GM12874 (cell line): ENCODE measurements around the gene GALNT4.
A peak's percentile ranks its signal among the peaks of the same experiment; 100 is the strongest.

Experiments
- TF ChIP-seq, protein P1 (sequence below): IDR thresholded peaks from 2 replicates; pipeline ENCODE4 v1.5.1; 2011; ENCODE audit warnings: low read depth, mild to moderate bottlenecking, control low read depth, low read length, moderate library complexity; ENCODE audit not compliant: insufficient read depth

GALNT4 gene

GRCh38 chr12:89524541-89525304 lies at the start of gene GALNT4:
TSS of gene GALNT4 (minus strand) at chr12:89524796. CDS start at chr12:89524549, 247 bp downstream.
- TF ChIP-seq, protein P1, sequence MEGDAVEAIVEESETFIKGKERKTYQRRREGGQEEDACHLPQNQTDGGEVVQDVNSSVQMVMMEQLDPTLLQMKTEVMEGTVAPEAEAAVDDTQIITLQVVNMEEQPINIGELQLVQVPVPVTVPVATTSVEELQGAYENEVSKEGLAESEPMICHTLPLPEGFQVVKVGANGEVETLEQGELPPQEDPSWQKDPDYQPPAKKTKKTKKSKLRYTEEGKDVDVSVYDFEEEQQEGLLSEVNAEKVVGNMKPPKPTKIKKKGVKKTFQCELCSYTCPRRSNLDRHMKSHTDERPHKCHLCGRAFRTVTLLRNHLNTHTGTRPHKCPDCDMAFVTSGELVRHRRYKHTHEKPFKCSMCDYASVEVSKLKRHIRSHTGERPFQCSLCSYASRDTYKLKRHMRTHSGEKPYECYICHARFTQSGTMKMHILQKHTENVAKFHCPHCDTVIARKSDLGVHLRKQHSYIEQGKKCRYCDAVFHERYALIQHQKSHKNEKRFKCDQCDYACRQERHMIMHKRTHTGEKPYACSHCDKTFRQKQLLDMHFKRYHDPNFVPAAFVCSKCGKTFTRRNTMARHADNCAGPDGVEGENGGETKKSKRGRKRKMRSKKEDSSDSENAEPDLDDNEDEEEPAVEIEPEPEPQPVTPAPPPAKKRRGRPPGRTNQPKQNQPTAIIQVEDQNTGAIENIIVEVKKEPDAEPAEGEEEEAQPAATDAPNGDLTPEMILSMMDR = peak; percentile 70

- TF ChIP-seq, protein P1 = no peak
Measured at GRCh38 chr12:89573051-89573810, 48.6 kb upstream of the GALNT4 start.

DNA sequence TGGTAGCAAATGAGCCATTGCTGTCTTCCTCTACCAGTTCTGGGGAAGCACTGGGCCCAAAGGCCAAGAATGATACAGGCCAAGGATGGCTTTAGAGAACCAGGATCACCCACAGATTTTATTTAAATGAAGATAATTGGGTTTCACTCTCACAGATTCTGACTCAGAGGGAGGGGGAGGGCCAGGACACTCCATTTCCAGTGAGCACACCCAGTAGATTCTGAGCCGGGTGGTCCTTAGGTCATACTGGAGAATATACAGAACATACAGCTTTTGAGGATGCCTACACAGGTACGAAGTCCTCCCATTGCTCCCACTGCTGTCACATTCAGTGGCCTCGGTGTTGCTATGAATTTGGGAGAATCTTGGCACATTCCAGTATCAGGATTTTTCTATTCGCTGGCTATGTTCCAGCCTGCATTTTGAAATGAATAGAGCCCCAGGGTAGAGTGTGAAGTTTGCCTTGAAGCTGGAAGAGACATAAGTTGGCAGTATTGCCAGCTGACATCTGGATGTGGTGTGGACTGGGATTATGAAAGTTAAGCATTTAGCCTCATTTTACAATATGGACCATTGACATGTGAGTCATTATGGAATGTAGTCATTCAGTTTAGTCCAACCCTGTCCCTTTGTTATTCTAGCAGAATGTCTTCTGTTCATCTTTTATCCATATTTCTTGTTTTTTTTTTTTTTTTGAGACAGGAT lies 47.0 kb upstream of the GALNT4 start:
- TF ChIP-seq, protein P1 = no peak

DNA sequence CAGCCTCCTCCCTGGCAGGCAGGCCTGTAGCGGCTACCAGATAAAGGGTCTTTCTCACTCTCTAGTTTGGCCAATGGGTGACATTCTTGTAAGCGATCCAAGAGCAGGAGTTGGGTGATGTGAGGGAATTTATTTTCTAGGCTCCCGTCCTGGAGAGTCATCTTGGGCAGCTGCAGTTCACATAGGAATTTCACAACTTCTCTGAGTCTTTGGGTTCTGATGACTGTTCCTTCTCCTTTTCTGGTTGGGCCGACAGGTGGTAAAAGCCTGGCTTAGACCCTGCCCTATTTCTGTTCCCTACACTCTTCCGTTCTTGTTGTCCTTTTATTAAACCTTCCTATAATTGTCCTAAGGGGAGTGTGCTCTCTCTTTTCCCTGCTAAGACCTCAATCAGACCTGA lies 43.9 kb upstream of the GALNT4 start:
- TF ChIP-seq, protein P1 = no peak

DNA sequence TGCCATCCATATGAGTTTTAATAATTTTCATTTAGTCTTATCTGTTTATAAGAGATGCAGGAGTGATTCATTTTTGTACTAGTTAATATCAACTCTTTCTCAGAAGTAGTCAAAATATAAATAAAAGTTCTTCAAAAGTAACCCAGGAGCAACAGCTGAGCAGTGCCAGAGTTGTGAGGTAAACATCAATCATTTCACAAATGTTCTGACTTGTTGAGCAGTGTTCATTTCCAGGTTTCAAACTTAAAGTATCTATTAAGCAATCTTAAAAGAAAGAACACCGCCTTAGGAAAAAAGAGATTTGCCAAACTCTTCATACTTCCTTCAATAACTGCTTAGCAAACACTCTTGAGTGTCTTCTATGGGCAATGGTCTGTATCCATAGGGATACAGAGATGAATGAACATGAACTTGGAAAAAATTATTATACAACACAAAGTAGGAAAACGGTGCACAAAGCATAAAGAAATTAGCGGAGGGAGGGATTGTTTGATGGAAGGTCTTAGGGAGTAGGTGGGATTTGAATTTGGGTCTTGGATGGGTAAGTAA lies 43.2 kb upstream of the GALNT4 start:
- TF ChIP-seq, protein P1 = no peak

DNA sequence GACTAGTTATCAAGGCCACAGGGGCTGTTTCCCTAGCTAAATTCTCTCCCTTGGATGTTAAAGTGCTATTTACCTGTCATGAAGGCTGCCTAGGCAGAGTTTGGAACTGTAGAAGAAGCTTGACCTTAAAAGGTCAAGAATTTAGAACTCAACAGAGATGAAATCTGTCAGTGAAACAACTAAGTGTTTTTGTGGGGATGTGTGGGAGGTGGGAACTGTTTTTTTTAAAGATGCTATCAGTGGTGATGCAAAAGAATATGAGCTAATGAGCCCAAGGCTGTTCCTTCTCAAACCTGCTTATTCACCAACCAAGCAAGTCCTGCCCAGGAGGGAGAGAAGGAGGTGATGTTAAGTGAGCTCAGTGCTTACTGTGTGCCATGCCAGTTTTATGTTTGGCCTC lies 42.0 kb upstream of the GALNT4 start:
- TF ChIP-seq, protein P1 = no peak

DNA sequence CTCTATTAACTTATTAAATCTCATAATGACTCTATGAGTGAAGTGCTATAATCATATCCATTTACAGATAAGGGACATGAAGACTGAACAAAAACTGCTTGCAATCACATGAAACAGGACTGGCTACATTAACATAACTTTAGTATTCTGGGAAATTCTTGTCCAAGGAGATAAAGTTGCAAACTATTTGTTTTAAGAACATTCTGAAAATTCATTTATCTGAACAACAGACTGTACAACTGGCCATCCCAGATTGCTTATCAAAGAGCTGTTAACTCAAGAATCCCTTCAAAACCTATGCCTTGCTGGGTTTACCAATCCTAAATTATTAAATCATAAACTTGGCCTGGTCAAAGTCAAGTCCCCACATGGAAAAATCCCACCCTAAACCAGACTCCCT lies 40.4 kb upstream of the GALNT4 start:
- TF ChIP-seq, protein P1 = no peak
